AG10803 (cell line): Measurements from ENCODE around the gene TMPRSS2.

Experiments
- DNase-seq: peaks from one replicate; pipeline ENCODE4 v3.0.0; 2010; ENCODE audit warnings: low read depth
- H3K4me3 ChIP-seq: 2 replicates; pipeline ENCODE4 v1.5.1; 2011; ENCODE audit warnings: mild to moderate bottlenecking, low read length, control low read depth
- TF ChIP-seq, protein P1 (sequence below): conservative IDR thresholded peaks from 2 replicates; pipeline ENCODE4 v1.5.1; 2011; ENCODE audit warnings: mild to moderate bottlenecking, low read length, control low read depth, inconsistent platforms

Gene TMPRSS2

DNA sequence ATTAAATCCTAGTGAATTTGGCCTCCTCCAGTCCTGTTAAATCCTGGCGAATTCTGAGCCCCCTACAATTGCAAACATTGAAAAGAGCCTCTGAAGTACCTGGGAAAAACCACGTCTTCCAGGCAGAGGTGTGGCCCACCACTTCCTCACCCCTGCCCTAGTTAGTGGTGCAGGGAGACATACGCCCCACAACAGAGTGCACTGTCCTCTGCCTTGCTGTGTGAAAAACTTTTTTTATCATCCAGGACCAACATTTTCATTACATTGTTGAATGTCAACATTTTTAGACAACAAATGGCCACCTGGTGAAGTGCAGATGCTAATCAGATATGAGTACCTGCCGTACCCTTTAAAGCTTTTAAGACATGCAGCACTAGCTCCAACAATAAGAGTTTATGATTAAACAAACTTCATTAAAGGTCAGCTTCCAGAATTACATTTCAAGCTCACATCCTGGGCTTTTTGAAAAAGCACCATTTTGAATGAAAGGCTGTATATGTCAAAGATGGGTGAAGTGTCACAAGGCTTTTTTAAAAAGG, 13.6 kb upstream of the TMPRSS2 start:
- TF ChIP-seq, protein P1, sequence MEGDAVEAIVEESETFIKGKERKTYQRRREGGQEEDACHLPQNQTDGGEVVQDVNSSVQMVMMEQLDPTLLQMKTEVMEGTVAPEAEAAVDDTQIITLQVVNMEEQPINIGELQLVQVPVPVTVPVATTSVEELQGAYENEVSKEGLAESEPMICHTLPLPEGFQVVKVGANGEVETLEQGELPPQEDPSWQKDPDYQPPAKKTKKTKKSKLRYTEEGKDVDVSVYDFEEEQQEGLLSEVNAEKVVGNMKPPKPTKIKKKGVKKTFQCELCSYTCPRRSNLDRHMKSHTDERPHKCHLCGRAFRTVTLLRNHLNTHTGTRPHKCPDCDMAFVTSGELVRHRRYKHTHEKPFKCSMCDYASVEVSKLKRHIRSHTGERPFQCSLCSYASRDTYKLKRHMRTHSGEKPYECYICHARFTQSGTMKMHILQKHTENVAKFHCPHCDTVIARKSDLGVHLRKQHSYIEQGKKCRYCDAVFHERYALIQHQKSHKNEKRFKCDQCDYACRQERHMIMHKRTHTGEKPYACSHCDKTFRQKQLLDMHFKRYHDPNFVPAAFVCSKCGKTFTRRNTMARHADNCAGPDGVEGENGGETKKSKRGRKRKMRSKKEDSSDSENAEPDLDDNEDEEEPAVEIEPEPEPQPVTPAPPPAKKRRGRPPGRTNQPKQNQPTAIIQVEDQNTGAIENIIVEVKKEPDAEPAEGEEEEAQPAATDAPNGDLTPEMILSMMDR: no peak
- DNase-seq: no peak
- H3K4me3 ChIP-seq: no peak overlapping the region

DNA sequence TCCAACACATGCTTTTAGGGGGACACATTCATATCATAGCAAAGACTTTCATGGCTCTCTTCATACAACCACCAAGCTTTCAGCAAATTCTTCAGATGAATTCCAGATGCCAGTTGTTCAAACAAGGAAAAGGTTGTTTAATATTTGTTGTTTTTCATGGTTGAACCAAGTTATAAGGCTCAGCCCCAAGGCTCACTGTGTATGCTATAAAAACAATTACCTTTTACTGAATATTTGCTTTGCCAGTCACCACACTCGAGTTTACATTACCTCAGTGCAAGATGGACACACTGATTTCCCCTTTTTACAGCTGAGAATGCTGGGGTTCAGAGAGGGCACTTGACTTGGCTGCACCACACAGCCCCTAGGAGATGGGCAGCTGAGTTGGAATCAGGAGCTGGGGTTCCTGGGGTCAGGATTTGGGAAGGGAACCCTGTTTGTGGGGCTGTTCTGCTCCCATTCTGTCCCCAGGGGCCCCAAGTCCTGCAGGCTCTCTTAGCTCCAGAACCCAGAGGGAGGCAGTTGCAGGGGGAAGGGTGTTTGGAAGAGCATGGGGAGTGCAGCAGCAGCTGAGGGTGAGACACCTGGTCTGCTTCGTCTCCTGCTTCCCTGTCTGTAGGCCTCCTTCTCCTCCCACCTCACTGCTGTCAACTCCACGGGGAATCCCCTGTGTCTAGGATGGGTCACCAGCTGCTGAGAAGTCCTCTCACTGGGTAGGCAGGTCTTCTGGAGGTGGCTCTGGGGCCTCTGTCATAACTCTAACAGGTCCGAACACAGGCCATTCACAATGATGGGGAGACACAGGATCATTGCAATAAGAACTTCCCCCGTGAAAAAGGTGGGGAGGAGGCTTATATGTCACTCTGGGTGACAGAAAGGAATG, 12.8 kb upstream of the TMPRSS2 start:
- H3K4me3 ChIP-seq: no peak overlapping the region
- no peak for DNase-seq
- TF ChIP-seq, protein P1: no peak

DNA sequence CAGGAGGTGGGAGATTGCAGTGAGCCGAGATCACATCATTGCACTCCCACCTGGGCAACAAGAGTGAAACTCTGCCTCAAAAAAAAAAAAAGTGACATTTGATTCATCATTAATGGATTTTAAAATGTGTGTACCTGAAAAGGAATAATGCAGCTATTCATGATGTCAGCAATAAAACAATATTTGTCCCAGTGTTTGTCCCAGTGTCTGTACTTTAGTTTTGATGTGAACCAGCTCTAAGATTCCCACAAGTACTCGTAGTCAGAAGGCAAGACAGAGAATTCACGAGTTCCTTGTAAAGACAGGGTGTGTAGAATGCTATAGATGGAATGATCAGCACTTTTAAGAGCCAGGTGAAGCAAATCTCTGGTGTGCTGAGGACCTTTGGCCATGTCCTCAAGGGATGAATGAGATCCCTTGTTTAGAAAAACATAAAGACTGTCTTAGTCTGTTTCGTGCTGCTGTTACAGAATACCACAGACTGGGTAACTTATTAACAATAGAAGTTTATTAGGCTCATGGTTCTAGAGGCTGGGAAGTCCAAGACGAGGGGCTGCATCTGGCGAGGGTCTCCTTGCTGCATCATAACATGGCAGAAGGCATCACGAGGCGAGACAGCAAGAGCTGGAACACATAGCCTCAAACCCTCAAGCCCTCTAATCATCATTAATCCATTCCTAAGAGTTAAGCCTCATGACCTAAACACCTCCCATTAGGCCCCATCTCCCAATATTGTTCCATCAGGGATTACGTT, 12.0 kb upstream of the TMPRSS2 start:
- TF ChIP-seq, protein P1: no peak
- no peak for DNase-seq

DNA sequence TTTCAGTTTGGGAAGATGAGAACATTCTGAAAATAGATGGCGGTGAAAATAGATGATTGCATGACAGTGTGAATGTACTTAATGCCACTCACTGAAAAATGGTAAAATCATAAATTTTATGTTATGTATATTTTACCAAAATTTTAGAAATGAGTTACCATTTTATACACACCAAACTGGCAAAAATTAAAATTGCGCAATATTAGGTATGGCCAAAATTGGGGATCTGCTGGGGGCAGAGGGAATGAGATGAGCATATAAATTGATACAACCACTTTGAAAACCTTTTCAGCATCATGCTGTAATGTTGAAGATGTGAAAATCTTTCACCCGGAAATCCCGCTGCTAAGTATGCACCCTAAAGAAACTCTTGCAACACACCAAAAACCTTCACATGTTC, 10.8 kb upstream of the TMPRSS2 start:
- no peak for DNase-seq
- H3K4me3 ChIP-seq: no peak overlapping the region
- TF ChIP-seq, protein P1: no peak

More for the DNA sequence above, 12.0 kb upstream of the TMPRSS2 start:
- H3K4me3 ChIP-seq: no peak overlapping the region

DNA sequence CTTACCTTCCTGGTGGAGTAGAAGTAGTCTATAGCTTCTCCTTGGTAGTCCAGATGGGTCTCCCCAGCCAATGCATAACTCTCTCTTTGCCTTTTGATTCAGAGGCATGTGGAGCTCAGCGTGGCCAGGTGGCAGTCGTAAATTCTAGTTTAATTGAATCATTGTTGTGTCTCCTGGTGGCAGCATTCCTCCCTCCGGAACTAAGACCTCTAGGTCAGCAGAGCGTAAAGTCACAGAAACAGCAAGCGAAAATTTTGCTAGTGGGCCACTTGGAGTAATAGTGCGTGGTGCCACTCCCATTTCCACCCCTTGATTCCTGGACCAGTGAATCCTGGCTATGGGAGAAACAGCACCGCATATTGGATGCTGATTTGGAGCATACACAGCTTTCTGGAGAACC, 3.9 kb upstream of the TMPRSS2 start:
- H3K4me3 ChIP-seq: no peak overlapping the region
- DNase-seq: no peak
- TF ChIP-seq, protein P1: no peak

DNA sequence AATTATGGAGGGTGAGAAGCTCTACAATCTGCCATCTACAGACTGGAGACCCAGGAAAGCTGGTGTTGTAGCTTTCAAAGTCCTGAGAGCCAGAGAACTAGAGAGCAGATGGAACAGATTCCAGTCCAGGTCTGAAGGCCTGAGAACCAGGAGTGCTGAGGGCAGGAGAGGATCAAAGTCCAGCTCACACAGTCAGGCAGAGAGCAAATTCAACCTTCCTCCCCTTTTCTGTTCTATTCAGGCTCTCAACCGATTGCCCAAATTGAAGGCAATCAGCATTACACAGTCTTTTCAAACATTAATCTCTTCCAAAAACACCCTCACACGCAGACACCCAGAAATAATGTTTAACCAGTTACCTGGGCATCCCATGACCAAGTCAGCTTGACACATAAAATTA, 2.5 kb upstream of the TMPRSS2 start:
- TF ChIP-seq, protein P1: no peak
- no peak for DNase-seq
- H3K4me3 ChIP-seq: no peak overlapping the region
